IPS-20b (cell line): Measurements from ENCODE around the gene HVCN1.

Experiments used
- H3K27ac ChIP-seq: one replicate; pipeline ENCODE4 v1.5.1; 2013; ENCODE audit warnings: low read length
- H3K27me3 ChIP-seq: 2 replicates; pipeline ENCODE4 v1.6.1; 2013; ENCODE audit warnings: mild to moderate bottlenecking, low read length, inconsistent platforms; ENCODE audit not compliant: insufficient read depth
- H3K36me3 ChIP-seq: 2 replicates; pipeline ENCODE4 v1.6.1; 2013; ENCODE audit warnings: low read depth, mild to moderate bottlenecking, inconsistent platforms, low read length, moderate library complexity; ENCODE audit not compliant: insufficient read depth
- H3K4me1 ChIP-seq: 2 replicates; pipeline ENCODE4 v1.6.1; 2013; ENCODE audit warnings: mild to moderate bottlenecking, control low read depth, inconsistent platforms, low read length, moderate library complexity; ENCODE audit not compliant: insufficient read depth
- H3K4me3 ChIP-seq: 2 replicates; pipeline ENCODE4 v1.5.1; 2013; ENCODE audit warnings: mild to moderate bottlenecking, low read length, inconsistent platforms
- H3K9ac ChIP-seq: 2 replicates; pipeline ENCODE4 v1.6.1; 2013; ENCODE audit warnings: low read depth, mild to moderate bottlenecking, inconsistent platforms, low read length, moderate library complexity
- H3K9me3 ChIP-seq: 2 replicates; pipeline ENCODE4 v1.6.1; 2013; ENCODE audit warnings: mild to moderate bottlenecking, low read depth, low read length, inconsistent platforms; ENCODE audit not compliant: insufficient read depth

Gene HVCN1

DNA sequence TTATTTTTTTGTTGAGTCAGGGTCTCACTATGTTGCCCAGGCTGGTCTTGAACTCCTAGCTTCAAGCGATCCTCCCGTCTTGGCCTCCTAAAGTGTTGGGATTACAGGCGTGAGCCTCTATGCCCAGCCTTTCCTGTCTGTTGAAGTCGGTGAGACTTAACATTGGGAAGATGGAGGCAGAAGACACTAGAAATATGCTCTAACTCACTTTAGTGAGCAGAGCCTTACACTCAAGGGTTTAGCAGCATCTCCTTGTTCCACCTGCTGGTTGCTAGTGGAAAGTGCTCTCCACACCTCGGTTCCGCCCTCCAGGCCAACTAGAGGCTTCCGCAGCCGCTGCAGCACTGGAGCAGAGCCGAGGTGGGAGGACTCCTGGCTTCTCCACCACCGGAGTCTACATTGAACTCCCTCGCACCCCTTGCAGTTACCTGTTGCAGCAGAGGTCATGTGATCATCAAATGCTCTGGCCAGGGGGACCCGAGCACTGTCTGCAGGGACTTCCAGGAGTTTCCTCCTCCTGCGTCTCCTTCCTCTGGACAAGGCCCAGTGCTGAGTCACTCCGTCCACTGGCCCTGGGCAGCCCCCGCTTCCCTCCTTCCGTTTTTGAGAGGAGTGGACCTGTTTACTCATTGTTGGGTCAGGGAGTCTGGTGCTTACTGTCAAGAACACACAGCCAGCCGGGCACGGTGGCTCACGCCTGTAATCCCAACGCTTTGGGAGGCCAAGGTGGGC lies 9.4 kb upstream of the HVCN1 start:
- Histone ChIP-seq H3K4me1 (no peaks in the 10 kb centered on the region), H3K27ac (no peak overlapping the region), H3K36me3 (no peaks in the 10 kb centered on the region), H3K4me3 (no peak overlapping the region), H3K9ac (no peak overlapping the region; the same call in 1 of the 2 replicates), H3K9me3 (no peaks in the 10 kb centered on the region), H3K27me3 (no peaks in the 10 kb centered on the region)

GRCh38 chr12:110697236-110697635 lies 8.3 kb upstream of the HVCN1 start:
- Histone ChIP-seq H3K27me3 (no peaks in the 10 kb centered on the region), H3K27ac (no peak overlapping the region), H3K4me3 (no peak overlapping the region), H3K9ac (no peak overlapping the region), H3K4me1 (no peaks in the 10 kb centered on the region), H3K9me3 (no peaks in the 10 kb centered on the region), H3K36me3 (no peaks in the 10 kb centered on the region)

DNA sequence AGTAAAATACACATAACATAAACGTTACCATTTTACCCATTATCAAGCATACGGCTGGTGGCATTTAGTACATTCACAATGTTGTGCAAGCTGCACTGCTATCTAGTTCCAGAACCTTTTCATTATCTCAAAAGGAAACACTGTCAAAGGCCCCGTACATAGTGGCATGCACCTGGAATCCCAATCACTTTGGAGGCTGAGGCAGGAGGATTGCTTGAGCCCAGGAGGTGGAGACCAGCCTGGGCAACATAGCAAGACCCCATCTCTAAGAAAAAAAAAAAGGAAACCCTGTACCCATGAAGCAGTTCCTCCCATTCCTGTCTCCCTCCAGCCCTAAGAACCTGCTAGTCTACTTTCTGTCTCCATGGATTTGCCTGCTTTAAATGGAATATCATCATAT lies 7.4 kb upstream of the HVCN1 start:
- Histone ChIP-seq H3K9ac (no peak overlapping the region), H3K4me3 (no peak overlapping the region), H3K4me1 (no peaks in the 10 kb centered on the region), H3K27ac (no peak overlapping the region), H3K9me3 (no peaks in the 10 kb centered on the region), H3K27me3 (no peaks in the 10 kb centered on the region), H3K36me3 (no peaks in the 10 kb centered on the region)

- Histone ChIP-seq H3K27ac (no peak overlapping the region), H3K4me1 (peaks cover 4% of the 10 kb centered on the region; the same call in 1 of the 2 replicates), H3K27me3 (no peaks in the 10 kb centered on the region), H3K36me3 (no peaks in the 10 kb centered on the region), H3K9me3 (no peaks in the 10 kb centered on the region), H3K9ac (no peak overlapping the region), H3K4me3 (no peak overlapping the region)
Measured at GRCh38 chr12:110694330-110694901, 5.5 kb upstream of the HVCN1 start.

GRCh38 chr12:110693731-110694130 lies 4.8 kb upstream of the HVCN1 start:
- Histone ChIP-seq H3K4me3 (no peak overlapping the region), H3K36me3 (no peaks in the 10 kb centered on the region), H3K9ac (no peak overlapping the region), H3K4me1 (peaks cover 4% of the 10 kb centered on the region; the same call in 1 of the 2 replicates), H3K9me3 (no peaks in the 10 kb centered on the region), H3K27ac (no peak overlapping the region), H3K27me3 (peaks cover under 1% of the 10 kb centered on the region; the same call in 1 of the 2 replicates)

DNA sequence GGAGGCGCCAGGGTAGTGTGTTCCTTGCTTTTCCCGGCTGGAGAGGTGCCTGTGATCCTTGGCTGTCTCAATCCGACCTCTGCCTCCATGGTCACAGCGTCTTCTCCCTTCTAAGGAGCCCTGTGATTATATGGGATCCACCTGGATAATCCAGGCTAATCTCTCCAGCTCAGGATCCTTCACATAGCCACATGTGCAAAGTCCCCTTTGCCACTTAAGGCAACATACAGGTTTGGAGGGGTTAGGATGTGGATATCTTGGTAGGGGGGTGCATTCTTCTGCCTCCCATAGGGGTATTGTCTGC lies 1.2 kb upstream of the HVCN1 start:
- H3K9ac ChIP-seq = peak overlapping the region; percentile 82; the same call in 1 of the 2 replicates
- peaks cover 4% of the 10 kb centered on the region; the same call in 1 of the 2 replicates for H3K4me1 ChIP-seq
- H3K4me3 ChIP-seq = peak overlapping the region; percentile 66; the same call in 1 of the 2 replicates
- H3K9me3 ChIP-seq = no peaks in the 10 kb centered on the region
- no peak overlapping the region for H3K27ac ChIP-seq
- H3K27me3 ChIP-seq = peaks cover 25% of the 10 kb centered on the region
- H3K36me3 ChIP-seq = no peaks in the 10 kb centered on the region

DNA sequence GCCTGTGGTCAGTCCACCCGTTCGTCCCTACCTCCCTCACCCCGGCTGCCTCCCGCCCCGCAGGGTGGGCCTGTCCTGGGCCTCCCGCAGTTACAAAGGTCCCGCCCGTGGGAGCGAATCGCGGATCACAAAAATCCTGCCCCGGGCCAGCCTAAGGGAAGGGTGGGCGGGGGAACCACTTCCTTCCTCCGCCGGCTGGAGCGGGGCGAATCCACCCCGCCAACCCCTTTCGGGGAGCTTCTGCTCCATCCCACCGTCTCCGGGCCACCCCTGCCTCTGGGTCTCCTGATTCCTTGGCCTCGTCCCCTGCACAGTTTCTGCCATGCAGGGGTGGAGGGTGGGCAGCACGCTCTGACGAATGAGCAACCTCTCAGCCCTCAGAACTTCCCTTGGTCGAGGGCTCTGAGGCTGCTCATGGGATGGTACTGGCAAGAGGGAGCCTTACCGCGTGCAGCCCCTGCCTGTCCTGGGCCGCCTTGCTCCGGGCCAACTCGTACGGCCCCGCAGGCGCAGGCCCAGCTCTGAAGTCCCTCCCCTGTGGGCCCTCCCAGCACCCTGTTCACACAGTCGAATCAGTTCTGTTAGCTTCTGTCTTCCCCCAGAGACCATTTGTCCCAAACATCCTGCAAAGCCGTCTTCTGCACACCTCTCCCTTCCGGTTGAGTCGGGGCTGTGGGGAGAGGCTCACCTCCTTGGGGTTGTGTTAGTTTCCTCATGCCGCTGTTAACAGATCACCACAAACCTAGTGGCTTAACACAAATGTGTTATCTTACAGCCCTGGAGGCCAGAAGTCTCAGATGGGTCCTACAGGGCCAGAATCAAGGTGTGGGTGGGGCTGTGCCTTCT lies 589 bp upstream of the HVCN1 start:
- peaks cover 25% of the 10 kb centered on the region for H3K27me3 ChIP-seq

DNA sequence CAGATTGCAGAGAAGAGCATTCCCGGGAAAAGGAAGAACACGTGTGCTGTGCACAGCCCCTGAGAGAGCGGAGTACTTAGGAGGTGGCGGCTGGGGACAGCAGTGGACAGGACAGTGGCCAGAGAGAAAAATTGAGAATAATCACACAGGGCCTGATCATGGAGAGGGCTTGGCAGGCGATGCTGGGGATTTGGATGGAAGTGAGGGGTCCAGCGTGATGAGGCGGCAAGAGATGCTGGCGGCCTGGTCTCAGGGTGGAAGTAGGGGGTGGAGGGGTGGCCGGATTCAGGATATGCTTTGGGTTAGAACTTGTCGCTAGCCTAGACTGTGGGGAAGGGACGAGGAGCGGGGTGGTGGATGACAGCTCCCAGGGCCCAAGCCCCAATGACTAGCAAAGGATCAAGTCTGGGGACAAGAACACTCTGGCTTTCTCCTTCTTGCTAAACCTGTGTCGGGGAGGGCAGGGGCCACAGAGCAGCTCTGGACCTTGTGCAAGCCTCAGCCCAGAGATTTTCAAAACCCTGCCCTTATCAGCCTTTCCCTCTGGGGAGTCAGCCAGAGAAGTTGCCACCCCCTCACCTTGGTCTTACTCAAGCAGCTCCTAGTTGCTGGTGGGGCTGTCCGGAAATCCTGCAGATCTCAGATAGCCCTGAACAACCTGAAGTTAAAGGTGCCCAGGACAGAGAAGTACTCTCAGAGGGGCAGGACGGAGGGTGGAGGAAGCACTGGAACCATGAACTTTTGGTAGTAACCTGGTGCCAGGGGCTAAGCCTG lies 1.3 kb downstream of the HVCN1 start:
- H3K9me3 ChIP-seq = no peaks in the 10 kb centered on the region
- no peaks in the 10 kb centered on the region for H3K36me3 ChIP-seq
- no peak overlapping the region for H3K27ac ChIP-seq
- H3K4me3 ChIP-seq = no peak overlapping the region
- H3K9ac ChIP-seq = no peak overlapping the region
- peaks cover 25% of the 10 kb centered on the region for H3K27me3 ChIP-seq
- H3K4me1 ChIP-seq = peaks cover 4% of the 10 kb centered on the region; the same call in 1 of the 2 replicates

More for the DNA sequence above, 589 bp upstream of the HVCN1 start:
- no peaks in the 10 kb centered on the region for H3K36me3 ChIP-seq
- H3K9ac ChIP-seq = peak overlapping the region; percentile 82; the same call in 1 of the 2 replicates
- H3K4me3 ChIP-seq = peak overlapping the region; percentile 66
- peak overlapping the region; percentile 14 for H3K27ac ChIP-seq
- no peaks in the 10 kb centered on the region for H3K9me3 ChIP-seq
- H3K4me1 ChIP-seq = peaks cover 4% of the 10 kb centered on the region; the same call in 1 of the 2 replicates

DNA sequence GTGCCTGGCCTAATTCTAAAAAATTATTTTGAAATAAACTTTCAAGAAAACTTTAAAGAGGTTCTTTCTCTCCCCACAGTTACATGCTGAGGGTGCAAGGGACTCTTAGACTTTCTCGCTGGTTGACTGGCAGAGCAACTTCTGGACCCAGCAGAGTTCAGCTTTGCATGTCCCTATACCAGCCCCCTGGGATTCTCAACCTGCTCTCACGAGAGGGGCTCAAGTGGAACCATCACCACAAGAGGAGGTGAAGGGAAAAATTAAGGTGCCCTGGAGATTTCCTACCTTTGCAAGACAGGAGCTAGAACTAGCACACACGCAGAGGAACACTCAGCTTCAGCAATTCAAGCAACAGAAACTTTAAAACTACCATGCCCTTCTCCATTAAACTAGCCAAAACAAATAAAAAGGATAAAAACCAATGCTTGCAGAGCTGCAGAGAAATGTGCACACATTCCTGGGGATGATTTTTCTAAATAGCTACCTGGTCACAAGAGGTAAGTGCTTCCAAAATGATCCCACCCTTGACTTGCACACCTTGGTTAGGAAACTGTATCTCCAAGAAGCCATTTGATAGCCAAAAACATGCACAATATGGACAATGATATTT lies 2.5 kb downstream of the HVCN1 start:
- Histone ChIP-seq H3K27ac (no peak overlapping the region), H3K36me3 (no peaks in the 10 kb centered on the region), H3K4me3 (no peak overlapping the region), H3K27me3 (peaks cover 25% of the 10 kb centered on the region), H3K9ac (no peak overlapping the region; the same call in 1 of the 2 replicates), H3K9me3 (no peaks in the 10 kb centered on the region), H3K4me1 (peaks cover 4% of the 10 kb centered on the region; the same call in 1 of the 2 replicates)

DNA sequence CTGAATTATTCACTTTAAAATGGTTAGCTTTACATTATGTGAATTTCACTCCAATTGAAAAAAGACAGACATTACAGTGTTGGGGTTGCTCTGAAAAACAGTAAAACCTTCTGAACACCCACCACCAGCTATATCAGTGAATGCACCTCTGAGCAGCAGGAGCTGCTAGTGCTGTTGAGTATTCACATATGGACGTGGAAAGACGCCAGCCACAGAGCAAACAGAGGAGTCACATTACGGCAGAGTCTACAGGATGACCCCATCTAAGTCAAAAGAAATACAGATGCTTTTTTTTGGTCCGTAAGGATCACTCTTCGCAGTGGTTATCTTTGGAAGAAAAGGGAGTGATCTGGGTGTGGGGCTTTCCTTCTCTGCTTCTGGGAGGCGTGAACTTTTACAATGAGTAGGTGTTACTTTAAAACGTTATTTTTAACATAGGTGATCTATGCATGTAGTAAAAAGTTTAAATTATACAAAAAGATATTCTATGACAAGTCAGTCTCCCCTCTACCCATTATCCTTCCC lies 4.5 kb downstream of the HVCN1 start:
- Histone ChIP-seq H3K36me3 (no peaks in the 10 kb centered on the region), H3K27ac (no peak overlapping the region), H3K27me3 (peaks cover 25% of the 10 kb centered on the region), H3K4me1 (no peaks in the 10 kb centered on the region; the same call in 1 of the 2 replicates), H3K4me3 (no peak overlapping the region), H3K9ac (no peak overlapping the region), H3K9me3 (no peaks in the 10 kb centered on the region)

- Histone ChIP-seq H3K27ac (no peak overlapping the region), H3K4me1 (no peaks in the 10 kb centered on the region), H3K27me3 (peaks cover 25% of the 10 kb centered on the region)
Measured at GRCh38 chr12:110683888-110684287, 5.0 kb downstream of the HVCN1 start.

More at GRCh38 chr12:110683888-110684287, 5.0 kb downstream of the HVCN1 start:
- Histone ChIP-seq H3K4me3 (no peak overlapping the region), H3K9me3 (no peaks in the 10 kb centered on the region), H3K9ac (no peak overlapping the region), H3K36me3 (no peaks in the 10 kb centered on the region)
